ENCODE data around the gene SPPL2B.

DNA sequence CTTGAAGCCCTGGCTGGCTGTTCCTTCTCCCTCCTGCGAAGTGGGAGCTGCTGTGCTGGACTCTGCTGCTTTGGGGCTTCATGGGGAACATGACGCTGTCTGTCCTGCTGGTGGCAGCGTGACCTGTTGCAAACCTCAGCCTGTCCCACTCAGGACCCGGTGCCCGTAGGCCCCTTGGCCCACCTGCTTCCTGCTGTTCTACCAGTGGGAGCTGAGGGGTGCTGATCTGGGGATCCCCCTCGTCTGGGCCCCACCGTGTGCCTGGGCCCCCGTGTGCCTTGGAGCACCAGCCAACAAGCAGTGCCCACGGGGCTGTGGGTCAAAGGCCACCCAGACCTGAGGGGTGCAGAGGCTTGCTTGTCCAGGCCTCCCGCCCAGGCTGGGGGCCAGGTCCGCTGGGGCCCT lies 5.3 kb downstream of the SPPL2B start:
- TF ChIP-seq POLR2A (IDR thresholded peaks at IDR 0.05) (no peak), CTCF (IDR thresholded peaks at IDR 0.05) (no peak)

Measured in upper lobe of left lung (tissue), 4 donors.